ENCODE results near the gene TICRR. TPM values are rescaled to one million over a fixed set of nuclear protein-coding genes. Genes with fewer than 3 reads are reported as not detected.

Gene TICRR
- total and polyA plus RNA-seq, 7 experiments from 2014 or later = 0.11 to 15.5 (median 0.19) TPM; not detected in 1

- intact Hi-C loops (cut with micrococcal nuclease) = no loop called here
- Histone ChIP-seq H3K4me1 (ENCODE audit: control insufficient read depth in 2 of 2, insufficient read depth in 2 of 2, low read length in 2 of 2) (no peaks in the 10 kb centered on the region), H3K27ac (ENCODE audit: low read depth, low read length) (no peak overlapping the region), H3K4me3 (ENCODE audit: low read length) (no peak overlapping the region), H3K9me3 (ENCODE audit: control insufficient read depth in 2 of 3, low read length in 3 of 3) (no peaks in the 10 kb centered on the region), H3K36me3 (ENCODE audit: control insufficient read depth in 2 of 3, insufficient read depth in 3 of 3, low read length in 3 of 3) (no peaks in the 10 kb centered on the region), H3K27me3 (ENCODE audit: control insufficient read depth in 2 of 2, insufficient read depth in 2 of 2, low read length in 2 of 2) (peaks cover 0 to 3% of the 10 kb centered on the region in 2 donors)
- Mint-ChIP-seq H3K9me3 (no peaks in the 10 kb centered on the region), H3K4me1 (no peaks in the 10 kb centered on the region), H3K36me3 (peaks cover 0 to 32% (median 0%) of the 10 kb centered on the region in 5 donors), H3K4me3 (no peak overlapping the region), H3K27me3 (peaks cover 0 to 4% (median 0%) of the 10 kb centered on the region in 5 donors), H3K27ac (no peak overlapping the region)
- ATAC-seq (no peak), DNase-seq (no peak)
- CTCF ChIA-PET = no interaction called here
- POLR2A ChIA-PET = no interaction called here
These were observed 52.1 kb downstream of the TICRR start for GRCh38 chr15:89627256-89627970.

DNA sequence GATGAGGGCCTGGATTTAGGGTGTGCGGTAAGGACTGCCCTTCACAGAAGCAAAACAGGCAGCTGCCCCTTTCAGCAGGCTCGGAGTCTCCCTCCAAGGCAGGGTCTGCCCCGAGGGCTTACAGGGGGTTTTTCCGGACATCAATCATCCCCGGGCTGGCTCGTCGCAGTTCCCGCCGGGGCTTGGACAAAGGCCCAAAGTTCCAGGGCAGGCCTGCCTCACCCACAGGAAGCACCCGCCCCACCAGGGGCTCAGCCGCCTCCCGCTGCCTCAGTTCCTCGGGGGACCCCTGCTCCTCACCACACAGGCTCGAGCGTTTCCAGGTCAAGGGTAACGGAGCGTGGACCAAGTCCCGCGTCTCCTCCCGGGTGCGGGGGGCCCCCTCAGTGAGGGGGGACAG lies 53.0 kb downstream of the TICRR start:
- no peak overlapping the region for H3K4me3 Mint-ChIP-seq
- no peaks in the 10 kb centered on the region for H3K36me3 ChIP-seq (ENCODE audit: control insufficient read depth in 2 of 3, insufficient read depth in 3 of 3, low read length in 3 of 3)
- no peak overlapping the region for H3K27ac ChIP-seq (ENCODE audit: low read depth, low read length)
- intact Hi-C loops (cut with micrococcal nuclease) = no loop called here
- peaks cover 0 to 7% (median 0%) of the 10 kb centered on the region in 5 donors for H3K27me3 Mint-ChIP-seq
- H3K9me3 ChIP-seq (ENCODE audit: control insufficient read depth in 2 of 3, low read length in 3 of 3) = no peaks in the 10 kb centered on the region
- CTCF ChIA-PET = no interaction called here
- ATAC-seq = no peak
- no peaks in the 10 kb centered on the region for H3K4me1 ChIP-seq (ENCODE audit: control insufficient read depth in 2 of 2, insufficient read depth in 2 of 2, low read length in 2 of 2)
- DNase-seq = no peak
- POLR2A ChIA-PET = no interaction called here
- H3K4me1 Mint-ChIP-seq = no peaks in the 10 kb centered on the region
- no peaks in the 10 kb centered on the region for H3K9me3 Mint-ChIP-seq
- H3K4me3 ChIP-seq (ENCODE audit: low read length) = no peak overlapping the region
- H3K27me3 ChIP-seq (ENCODE audit: control insufficient read depth in 2 of 2, insufficient read depth in 2 of 2, low read length in 2 of 2) = peaks cover 0 to 3% of the 10 kb centered on the region in 2 donors
- H3K36me3 Mint-ChIP-seq = peaks cover 0 to 32% (median 0%) of the 10 kb centered on the region in 5 donors
- no peak overlapping the region for H3K27ac Mint-ChIP-seq

- H3K4me3 Mint-ChIP-seq = no peak overlapping the region
- H3K4me1 Mint-ChIP-seq = no peaks in the 10 kb centered on the region
- H3K4me1 ChIP-seq (ENCODE audit: control insufficient read depth in 2 of 2, insufficient read depth in 2 of 2, low read length in 2 of 2) = no peaks in the 10 kb centered on the region
- no peak overlapping the region for H3K4me3 ChIP-seq (ENCODE audit: low read length)
- H3K36me3 ChIP-seq (ENCODE audit: control insufficient read depth in 2 of 3, insufficient read depth in 3 of 3, low read length in 3 of 3) = no peaks in the 10 kb centered on the region
- H3K27ac Mint-ChIP-seq = no peak overlapping the region
- POLR2A ChIA-PET = no interaction called here
- peaks cover 0 to 11% (median 0%) of the 10 kb centered on the region in 5 donors for H3K27me3 Mint-ChIP-seq
- H3K9me3 ChIP-seq (ENCODE audit: control insufficient read depth in 2 of 3, low read length in 3 of 3) = no peaks in the 10 kb centered on the region
- peaks cover 0 to 3% of the 10 kb centered on the region in 2 donors for H3K27me3 ChIP-seq (ENCODE audit: control insufficient read depth in 2 of 2, insufficient read depth in 2 of 2, low read length in 2 of 2)
- H3K9me3 Mint-ChIP-seq = peaks cover 0 to 2% (median 0%) of the 10 kb centered on the region in 11 donors
- peaks cover 0 to 30% (median 0%) of the 10 kb centered on the region in 5 donors for H3K36me3 Mint-ChIP-seq
- ATAC-seq (no peak), DNase-seq (no peak)
- CTCF ChIA-PET = no interaction called here
- intact Hi-C loops (cut with micrococcal nuclease) = no loop called here
- no peak overlapping the region for H3K27ac ChIP-seq (ENCODE audit: low read depth, low read length)
These were observed 53.8 kb downstream of the TICRR start for GRCh38 chr15:89628806-89629715.

- no peaks in the 10 kb centered on the region for H3K4me1 ChIP-seq (ENCODE audit: control insufficient read depth in 2 of 2, insufficient read depth in 2 of 2, low read length in 2 of 2)
- ATAC-seq (no peak), DNase-seq (no peak)
- Mint-ChIP-seq H3K4me1 (no peaks in the 10 kb centered on the region), H3K9me3 (peaks cover 0 to 2% (median 0%) of the 10 kb centered on the region in 11 donors), H3K27me3 (peaks cover 0 to 11% (median 0%) of the 10 kb centered on the region in 5 donors), H3K36me3 (peaks cover 0 to 24% (median 0%) of the 10 kb centered on the region in 5 donors), H3K4me3 (no peak overlapping the region), H3K27ac (no peak overlapping the region)
- H3K4me3 ChIP-seq (ENCODE audit: low read length) = no peak overlapping the region
- H3K36me3 ChIP-seq (ENCODE audit: control insufficient read depth in 2 of 3, insufficient read depth in 3 of 3, low read length in 3 of 3) = no peaks in the 10 kb centered on the region
- no peak overlapping the region for H3K27ac ChIP-seq (ENCODE audit: low read depth, low read length)
- intact Hi-C loops (cut with micrococcal nuclease) = no loop called here
- H3K9me3 ChIP-seq (ENCODE audit: control insufficient read depth in 2 of 3, low read length in 3 of 3) = no peaks in the 10 kb centered on the region
- H3K27me3 ChIP-seq (ENCODE audit: control insufficient read depth in 2 of 2, insufficient read depth in 2 of 2, low read length in 2 of 2) = peaks cover 0 to 3% of the 10 kb centered on the region in 2 donors
- ChIA-PET CTCF (no interaction called here), POLR2A (no interaction called here)
These were observed 54.6 kb downstream of the TICRR start for GRCh38 chr15:89629829-89630228.

DNA sequence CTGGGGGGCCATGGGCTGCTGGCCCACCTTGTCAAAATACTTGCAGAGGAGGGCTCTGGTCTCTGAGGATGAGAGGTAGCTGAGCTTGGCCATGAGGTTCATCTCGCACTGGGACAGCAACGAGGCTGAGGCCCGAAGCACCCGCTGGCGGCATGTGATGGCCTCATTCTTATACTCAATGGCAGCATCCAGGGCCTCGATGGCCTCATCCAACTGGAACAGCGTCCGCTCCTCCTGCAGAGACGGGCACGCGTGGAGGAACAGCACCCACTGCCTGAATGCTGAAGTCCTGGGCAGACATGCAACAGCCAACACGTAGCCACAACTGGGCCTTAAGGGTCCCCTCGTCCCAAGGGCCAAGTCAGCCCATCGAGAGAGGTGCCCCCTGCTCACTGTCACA lies 55.0 kb downstream of the TICRR start:
- H3K36me3 Mint-ChIP-seq = peaks cover 0 to 24% (median 0%) of the 10 kb centered on the region in 5 donors
- ChIA-PET CTCF (no interaction called here), POLR2A (no interaction called here)
- no peak overlapping the region for H3K27ac Mint-ChIP-seq
- peaks cover 0 to 11% (median 0%) of the 10 kb centered on the region in 5 donors for H3K27me3 Mint-ChIP-seq
- Histone ChIP-seq H3K4me3 (ENCODE audit: low read length) (no peak overlapping the region), H3K27ac (ENCODE audit: low read depth, low read length) (no peak overlapping the region), H3K9me3 (ENCODE audit: control insufficient read depth in 2 of 3, low read length in 3 of 3) (no peaks in the 10 kb centered on the region), H3K36me3 (ENCODE audit: control insufficient read depth in 2 of 3, insufficient read depth in 3 of 3, low read length in 3 of 3) (no peaks in the 10 kb centered on the region), H3K4me1 (ENCODE audit: control insufficient read depth in 2 of 2, insufficient read depth in 2 of 2, low read length in 2 of 2) (no peaks in the 10 kb centered on the region), H3K27me3 (ENCODE audit: control insufficient read depth in 2 of 2, insufficient read depth in 2 of 2, low read length in 2 of 2) (peaks cover 0 to 3% of the 10 kb centered on the region in 2 donors)
- no peak for ATAC-seq
- H3K4me3 Mint-ChIP-seq = no peak overlapping the region
- no peak for DNase-seq
- H3K4me1 Mint-ChIP-seq = no peaks in the 10 kb centered on the region
- intact Hi-C loops (cut with micrococcal nuclease) = no loop called here
- H3K9me3 Mint-ChIP-seq = peaks cover 0 to 3% (median 1%) of the 10 kb centered on the region in 11 donors

DNA sequence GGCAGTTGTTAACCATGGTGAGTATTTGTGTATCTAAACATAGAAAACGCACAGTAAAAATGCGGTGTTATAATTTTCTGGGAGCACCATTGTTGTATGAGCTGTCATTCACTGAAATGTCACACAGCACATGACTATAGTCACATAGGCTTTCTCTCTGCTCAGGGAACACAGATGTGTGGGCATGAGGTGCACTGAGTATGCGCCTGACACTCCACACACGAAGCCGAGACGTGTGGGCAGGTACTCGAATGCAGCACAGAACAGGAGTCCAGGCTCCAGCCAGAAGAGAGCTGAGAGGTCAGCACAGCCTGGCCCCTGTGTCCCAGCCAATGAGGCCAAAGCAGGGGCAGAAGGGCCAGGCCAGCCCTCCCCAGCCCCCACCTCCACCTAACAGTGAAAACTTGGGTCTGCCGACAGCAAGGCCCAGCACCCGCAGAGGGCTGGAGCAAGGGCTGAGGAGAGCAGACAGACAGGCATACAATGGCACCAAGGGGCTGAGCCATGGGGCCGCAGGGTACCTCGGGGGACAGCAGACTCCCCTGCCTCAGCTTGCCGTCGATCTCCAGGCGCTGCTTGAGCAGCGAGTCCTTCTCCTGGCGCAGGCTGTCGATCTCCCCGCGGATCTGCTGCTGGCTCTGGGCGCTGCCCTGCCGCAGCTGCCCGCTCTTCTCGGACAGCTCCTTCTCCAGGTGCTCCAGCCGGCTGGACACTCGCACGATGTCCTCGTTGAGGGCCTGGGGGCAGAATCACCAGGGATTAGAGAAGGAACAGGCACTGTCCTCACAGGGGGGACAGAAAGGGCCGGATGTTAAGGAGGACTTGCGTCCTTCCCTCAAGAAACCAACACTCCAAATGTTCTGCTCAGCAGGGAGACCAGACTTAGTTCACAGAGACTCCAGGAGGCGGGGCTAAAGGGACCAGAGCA lies 56.0 kb downstream of the TICRR start:
- peak overlapping the region in 1 of 9 donors; percentile 25 for H3K27ac Mint-ChIP-seq
- peak overlapping the region in 1 of 10 donors; percentile 45 for H3K4me3 Mint-ChIP-seq
- H3K27me3 Mint-ChIP-seq = peaks cover 0 to 11% (median 0%) of the 10 kb centered on the region in 5 donors
- Histone ChIP-seq H3K9me3 (ENCODE audit: control insufficient read depth in 2 of 3, low read length in 3 of 3) (no peaks in the 10 kb centered on the region), H3K27ac (ENCODE audit: low read depth, low read length) (no peak overlapping the region), H3K36me3 (ENCODE audit: control insufficient read depth in 2 of 3, insufficient read depth in 3 of 3, low read length in 3 of 3) (no peaks in the 10 kb centered on the region), H3K27me3 (ENCODE audit: control insufficient read depth in 2 of 2, insufficient read depth in 2 of 2, low read length in 2 of 2) (peaks cover 0 to 3% of the 10 kb centered on the region in 2 donors), H3K4me1 (ENCODE audit: control insufficient read depth in 2 of 2, insufficient read depth in 2 of 2, low read length in 2 of 2) (no peaks in the 10 kb centered on the region), H3K4me3 (ENCODE audit: low read length) (no peak overlapping the region)
- peaks cover 0 to 6% (median 3%) of the 10 kb centered on the region in 11 donors for H3K9me3 Mint-ChIP-seq
- intact Hi-C loops (cut with micrococcal nuclease) = no loop called here
- CTCF ChIA-PET = no interaction called here
- ATAC-seq = no peak
- POLR2A ChIA-PET = no interaction called here
- H3K4me1 Mint-ChIP-seq = no peaks in the 10 kb centered on the region
- peak in 1 of 9 donors; percentile 18 for DNase-seq
- H3K36me3 Mint-ChIP-seq = peaks cover 0 to 26% (median 0%) of the 10 kb centered on the region in 5 donors

All from naive thymus-derived CD4-positive, alpha-beta T cell (primary cell).